Calu3 (cell line): ENCODE results near the gene ACOT9. TPM values are rescaled to one million over a fixed set of nuclear protein-coding genes. Genes with fewer than 3 reads are reported as not detected.
"Not testable (repeated sequence)": the region's sequence is repeated elsewhere in the genome, so short reads cannot be mapped to it uniquely, and the experiment has no call there.

Source experiments
- BruUV-seq: library from RNA; stranded (reverse); fragments of 400-500 nt; replicated peaks from 2 replicates; lab custom pipeline; 2021; lab: Mats Ljungman, UMichigan
- CTCF ChIA-PET: fragments of 300-600 bp; sonication (Branson Sonifier 250); formaldehyde crosslinking; loops from one replicate; lab custom pipeline; 2022; ENCODE audit warnings: antibody characterized with exemption; lab: Charles Lee
- DNase-seq: peaks from one replicate; pipeline ENCODE4 v3.0.0; 2022
- H3K27ac Mint-ChIP-seq: one replicate; pipeline ENCODE4 v1.8.0; 2022; ENCODE audit warnings: mixed read lengths; ENCODE audit not compliant: unreplicated experiment
- H3K27me3 Mint-ChIP-seq: one replicate; pipeline ENCODE4 v1.8.0; 2022; ENCODE audit warnings: mixed read lengths; ENCODE audit not compliant: unreplicated experiment
- H3K36me3 Mint-ChIP-seq: one replicate; pipeline ENCODE4 v1.8.0; 2022; ENCODE audit warnings: mild to moderate bottlenecking, moderate library complexity, mixed read lengths; ENCODE audit not compliant: insufficient read depth, unreplicated experiment
- H3K4me1 Mint-ChIP-seq: one replicate; pipeline ENCODE4 v1.8.0; 2022; ENCODE audit warnings: mild to moderate bottlenecking, low read depth, mixed read lengths; ENCODE audit not compliant: unreplicated experiment
- H3K4me3 Mint-ChIP-seq: one replicate; pipeline ENCODE4 v1.8.0; 2022; ENCODE audit warnings: mild to moderate bottlenecking, low read depth, moderate library complexity, mixed read lengths; ENCODE audit not compliant: unreplicated experiment
- H3K9me3 Mint-ChIP-seq: one replicate; pipeline ENCODE4 v1.8.0; 2022; ENCODE audit warnings: low read depth, mixed read lengths; ENCODE audit not compliant: unreplicated experiment
- CTCF ChIP-seq: fragments of 200-600 bp; IDR thresholded peaks from one replicate; pipeline ENCODE4 v1.8.0; 2022; ENCODE audit warnings: antibody characterized with exemption; ENCODE audit not compliant: unreplicated experiment
- intact Hi-C: fragments of 100-400 bp; cut with micrococcal nuclease; formaldehyde crosslinking; loops from one replicate; pipeline ENCODE4 v1.10.0; 2022; ENCODE audit not compliant: unreplicated experiment
- total RNA-seq: library from RNA; stranded (reverse); gene quantifications from 2 replicates; pipeline ENCODE4 v1.2.3, GENCODE V29; 2022

The ACOT9 gene
- total RNA-seq, 1 experiment from 2014 or later = 49.6 TPM

GRCh38 chrX:23661671-23662070 is 81.4 kb downstream of the ACOT9 start:
- no peak for TF ChIP-seq CTCF
- Mint-ChIP-seq H3K9me3 (no peaks in the 10 kb centered on the region), H3K36me3 (peaks cover 4% of the 10 kb centered on the region), H3K4me1 (no peaks in the 10 kb centered on the region), H3K4me3 (no peak overlapping the region), H3K27ac (no peak overlapping the region), H3K27me3 (no peaks in the 10 kb centered on the region)
- no peak for DNase-seq
- CTCF ChIA-PET = no interaction called here
- no TSS peak for BruUV-seq
- intact Hi-C loops = no loop called here

GRCh38 chrX:23660766-23661132 is 82.3 kb downstream of the ACOT9 start:
- H3K9me3 Mint-ChIP-seq = no peaks in the 10 kb centered on the region
- H3K27ac Mint-ChIP-seq = no peak overlapping the region
- no peaks in the 10 kb centered on the region for H3K4me1 Mint-ChIP-seq
- H3K4me3 Mint-ChIP-seq = no peak overlapping the region
- no peak for TF ChIP-seq CTCF
- CTCF ChIA-PET = no interaction called here
- H3K36me3 Mint-ChIP-seq = no peaks in the 10 kb centered on the region
- intact Hi-C loops = no loop called here
- no peak for DNase-seq
- BruUV-seq = no TSS peak
- H3K27me3 Mint-ChIP-seq = no peaks in the 10 kb centered on the region

- DNase-seq, H3K36me3 Mint-ChIP-seq, H3K27me3 Mint-ChIP-seq, intact Hi-C loops, H3K4me3 Mint-ChIP-seq, H3K27ac Mint-ChIP-seq, CTCF ChIA-PET, H3K4me1 Mint-ChIP-seq, H3K9me3 Mint-ChIP-seq, BruUV-seq: not testable (repeated sequence)
Measured at GRCh38 chrX:23660083-23660765, 82.9 kb downstream of the ACOT9 start.

GRCh38 chrX:23659339-23659738 is 83.7 kb downstream of the ACOT9 start:
- intact Hi-C loops = no loop called here
- TF ChIP-seq CTCF = no peak
- Mint-ChIP-seq H3K9me3 (no peaks in the 10 kb centered on the region), H3K27ac (no peak overlapping the region), H3K4me1 (no peaks in the 10 kb centered on the region), H3K27me3 (no peaks in the 10 kb centered on the region), H3K4me3 (no peak overlapping the region), H3K36me3 (no peaks in the 10 kb centered on the region)
- DNase-seq = no peak
- no TSS peak for BruUV-seq
- CTCF ChIA-PET = no interaction called here

GRCh38 chrX:23656684-23657083 is 86.4 kb downstream of the ACOT9 start:
- BruUV-seq = no TSS peak
- TF ChIP-seq CTCF = no peak
- no peaks in the 10 kb centered on the region for H3K9me3 Mint-ChIP-seq
- H3K4me1 Mint-ChIP-seq = no peaks in the 10 kb centered on the region
- no peak overlapping the region for H3K4me3 Mint-ChIP-seq
- intact Hi-C loops = no loop called here
- no peaks in the 10 kb centered on the region for H3K27me3 Mint-ChIP-seq
- H3K36me3 Mint-ChIP-seq = no peaks in the 10 kb centered on the region
- no peak overlapping the region for H3K27ac Mint-ChIP-seq
- DNase-seq = no peak
- CTCF ChIA-PET = no interaction called here
